ENCODE measurements around the gene FBXW5.
A peak's percentile ranks its signal among the peaks of the same experiment; 100 is the strongest.

FBXW5 gene

DNA sequence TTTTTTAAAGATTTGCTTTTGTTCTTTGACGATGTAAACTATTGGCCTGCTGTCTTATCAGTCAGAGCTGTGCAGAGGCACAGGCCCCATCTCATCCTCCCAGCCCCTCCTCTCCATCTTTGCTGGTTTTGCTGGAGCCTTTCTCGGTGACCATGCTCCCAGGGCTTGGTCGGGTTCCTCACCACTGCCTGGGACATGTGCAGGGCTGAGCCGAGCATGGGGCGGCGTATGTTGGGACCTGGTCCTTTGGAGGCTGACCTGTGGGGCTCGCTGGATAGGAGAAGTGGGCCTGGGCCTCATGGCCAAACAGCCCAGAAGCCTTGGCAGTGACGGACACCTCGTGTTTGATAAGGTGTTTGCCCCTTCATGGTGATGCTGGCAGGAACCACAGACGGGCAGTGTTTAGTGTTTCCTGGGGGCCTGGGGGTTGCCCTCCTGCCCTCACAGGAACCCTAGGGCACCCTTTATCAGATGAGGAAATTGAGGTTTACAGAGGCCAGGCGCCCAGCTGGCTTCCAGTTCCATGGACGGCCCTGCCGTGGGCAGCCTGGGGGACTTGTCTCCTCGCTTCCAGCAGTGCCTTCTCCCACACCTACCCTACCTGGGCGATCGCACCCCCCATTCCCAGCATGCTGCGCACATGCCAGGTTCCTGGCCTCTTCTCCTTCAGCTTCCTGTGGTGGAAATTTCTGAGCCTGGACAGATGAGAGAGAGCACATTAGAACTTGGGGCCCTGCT lies 30.7 kb downstream of the FBXW5 start:
- H3K4me3 ChIP-seq (ENCODE audit: low read depth, low read length): no peak overlapping the region
- TF ChIP-seq, protein P1, sequence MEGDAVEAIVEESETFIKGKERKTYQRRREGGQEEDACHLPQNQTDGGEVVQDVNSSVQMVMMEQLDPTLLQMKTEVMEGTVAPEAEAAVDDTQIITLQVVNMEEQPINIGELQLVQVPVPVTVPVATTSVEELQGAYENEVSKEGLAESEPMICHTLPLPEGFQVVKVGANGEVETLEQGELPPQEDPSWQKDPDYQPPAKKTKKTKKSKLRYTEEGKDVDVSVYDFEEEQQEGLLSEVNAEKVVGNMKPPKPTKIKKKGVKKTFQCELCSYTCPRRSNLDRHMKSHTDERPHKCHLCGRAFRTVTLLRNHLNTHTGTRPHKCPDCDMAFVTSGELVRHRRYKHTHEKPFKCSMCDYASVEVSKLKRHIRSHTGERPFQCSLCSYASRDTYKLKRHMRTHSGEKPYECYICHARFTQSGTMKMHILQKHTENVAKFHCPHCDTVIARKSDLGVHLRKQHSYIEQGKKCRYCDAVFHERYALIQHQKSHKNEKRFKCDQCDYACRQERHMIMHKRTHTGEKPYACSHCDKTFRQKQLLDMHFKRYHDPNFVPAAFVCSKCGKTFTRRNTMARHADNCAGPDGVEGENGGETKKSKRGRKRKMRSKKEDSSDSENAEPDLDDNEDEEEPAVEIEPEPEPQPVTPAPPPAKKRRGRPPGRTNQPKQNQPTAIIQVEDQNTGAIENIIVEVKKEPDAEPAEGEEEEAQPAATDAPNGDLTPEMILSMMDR (IDR thresholded peaks at IDR 0.05; ENCODE audit: low read depth, low read length): no peak
- no peak for DNase-seq
- H3K4me1 ChIP-seq: no peaks in the 10 kb centered on the region
- H3K27me3 ChIP-seq: no peaks in the 10 kb centered on the region
- H3K9me3 ChIP-seq: no peaks in the 10 kb centered on the region
- H3K36me3 ChIP-seq: peaks cover 55% of the 10 kb centered on the region

DNA sequence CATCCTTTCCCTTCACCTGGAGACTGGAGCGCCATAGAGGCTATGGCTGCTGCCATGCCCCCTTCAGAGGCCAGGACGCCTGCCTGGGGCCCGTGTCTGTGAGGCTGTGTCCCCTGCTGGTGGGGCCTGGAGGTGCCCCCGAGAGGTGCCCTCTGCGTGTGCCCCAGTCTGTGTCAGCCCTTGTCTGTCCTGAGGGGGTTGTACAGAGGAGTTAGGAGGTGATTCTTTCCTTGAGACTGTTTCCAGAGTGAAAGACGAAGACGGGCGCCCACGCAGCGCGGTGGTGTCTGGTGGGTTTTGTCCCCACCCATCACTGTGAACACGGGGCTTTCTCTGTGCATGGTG lies 33.7 kb downstream of the FBXW5 start:
- peaks cover 64% of the 10 kb centered on the region for H3K36me3 ChIP-seq

DNA sequence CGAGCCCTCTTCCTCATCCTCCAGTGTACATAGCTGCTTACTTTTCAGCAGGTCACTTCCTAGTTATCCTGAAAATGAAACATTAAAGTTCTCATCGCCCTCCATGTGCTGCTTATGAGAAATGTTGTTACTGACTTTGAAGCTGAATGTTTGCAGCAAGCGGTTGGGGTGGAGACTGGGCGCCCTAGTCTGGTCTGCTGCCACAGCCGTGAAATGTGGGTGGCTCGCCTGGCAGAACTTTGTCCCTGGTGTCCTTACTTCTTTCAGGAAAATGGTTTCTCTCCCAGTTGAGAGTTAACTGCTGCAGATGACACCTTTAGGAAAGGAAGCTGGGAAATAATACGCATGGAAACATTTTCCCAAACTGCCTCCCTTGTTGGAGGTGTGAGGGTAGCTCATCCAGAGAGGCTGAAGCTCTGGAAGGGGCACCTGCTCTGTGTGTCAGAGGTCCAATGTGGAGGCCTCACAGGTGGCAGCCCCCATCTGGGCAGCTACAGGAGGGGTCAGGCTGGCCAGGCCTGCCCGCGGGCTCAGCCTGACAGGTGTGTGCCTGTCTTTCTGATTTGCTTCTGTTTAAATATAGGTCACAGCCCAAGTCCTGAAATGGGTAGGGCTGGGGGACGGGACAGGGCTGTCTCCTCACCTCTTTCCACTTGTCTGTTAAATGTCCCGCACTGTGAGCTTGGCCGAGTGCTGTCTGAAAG lies 34.2 kb downstream of the FBXW5 start:
- Histone ChIP-seq H3K27me3 (no peaks in the 10 kb centered on the region), H3K4me1 (no peaks in the 10 kb centered on the region), H3K4me3 (ENCODE audit: low read depth, low read length) (no peak overlapping the region), H3K9me3 (no peaks in the 10 kb centered on the region), H3K36me3 (peaks cover 69% of the 10 kb centered on the region)
- TF ChIP-seq, protein P1 (IDR thresholded peaks at IDR 0.05; ENCODE audit: low read depth, low read length): no peak
- no peak for DNase-seq

More for the DNA sequence above, 33.7 kb downstream of the FBXW5 start:
- TF ChIP-seq, protein P1 (IDR thresholded peaks at IDR 0.05; ENCODE audit: low read depth, low read length): peak; percentile 21; the same call in 1 of the 2 replicates
- H3K27me3 ChIP-seq: no peaks in the 10 kb centered on the region
- H3K4me1 ChIP-seq: no peaks in the 10 kb centered on the region
- DNase-seq: no peak
- H3K4me3 ChIP-seq (ENCODE audit: low read depth, low read length): no peak overlapping the region
- no peaks in the 10 kb centered on the region for H3K9me3 ChIP-seq

DNA sequence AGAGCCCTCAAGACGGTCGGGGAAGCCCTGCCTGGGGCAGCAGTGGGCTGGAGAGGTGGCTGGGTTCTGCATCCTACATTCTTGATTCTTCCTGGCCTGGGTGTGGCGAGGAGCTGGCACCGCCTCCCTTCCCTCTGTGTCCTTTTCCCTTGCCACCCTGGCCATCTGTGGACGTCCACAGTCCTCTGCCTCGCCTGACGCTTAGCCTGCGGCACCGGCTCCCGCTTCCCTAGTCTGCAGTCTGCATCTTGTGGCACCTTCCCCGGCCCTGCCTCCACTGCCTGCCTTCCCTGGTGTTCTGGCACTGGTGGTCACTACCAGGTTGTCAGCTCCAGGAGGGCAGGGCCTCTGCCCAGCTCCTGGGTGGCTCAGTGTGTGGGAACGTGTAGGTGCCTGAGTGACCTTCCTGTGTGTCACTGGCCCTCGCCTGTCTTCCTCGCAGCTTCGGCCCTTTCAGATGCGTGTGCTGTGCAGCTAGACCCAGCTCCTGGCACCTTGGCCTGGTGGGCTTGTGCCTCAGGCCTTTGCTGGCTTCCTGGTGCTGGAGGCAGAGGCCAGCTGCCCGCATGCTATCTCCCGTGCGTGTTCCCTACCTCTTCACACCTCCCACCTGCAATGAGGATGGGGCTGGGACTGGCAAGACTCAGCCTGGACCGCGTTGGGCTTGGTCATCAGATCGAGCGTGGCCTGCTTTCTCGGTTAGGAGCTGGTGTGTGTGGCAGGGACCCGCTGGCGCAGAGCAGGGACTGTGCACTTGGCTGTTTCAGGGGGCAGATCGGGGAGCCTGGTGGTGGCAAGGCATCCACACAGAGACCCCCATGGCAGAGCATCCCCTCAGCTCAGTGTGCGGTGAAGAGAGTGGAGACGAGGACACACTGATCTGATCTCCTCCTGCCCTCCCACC lies 37.3 kb downstream of the FBXW5 start:
- Histone ChIP-seq H3K36me3 (peaks cover 75% of the 10 kb centered on the region), H3K4me3 (ENCODE audit: low read depth, low read length) (no peak overlapping the region), H3K4me1 (peaks cover 7% of the 10 kb centered on the region), H3K9me3 (no peaks in the 10 kb centered on the region), H3K27me3 (no peaks in the 10 kb centered on the region)
- DNase-seq: no peak
- TF ChIP-seq, protein P1 (IDR thresholded peaks at IDR 0.05; ENCODE audit: low read depth, low read length): no peak

DNA sequence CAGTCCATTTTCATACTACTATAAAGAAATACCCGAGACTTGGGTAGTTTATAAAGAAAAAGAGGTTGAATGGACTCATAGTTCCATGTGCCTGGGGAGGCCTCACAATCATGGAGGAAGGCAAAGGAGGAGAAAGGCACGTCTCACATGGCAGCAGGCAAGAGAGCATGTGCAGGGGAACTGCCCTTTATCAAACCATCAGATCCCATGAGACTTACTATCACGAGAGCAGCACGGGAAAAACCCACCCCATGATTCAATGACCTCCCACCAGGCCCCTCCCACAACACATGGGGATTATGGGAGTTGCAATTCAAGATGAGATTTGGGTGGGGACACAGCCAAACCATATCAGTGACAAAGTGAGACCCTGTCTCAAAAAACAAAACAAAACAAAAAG lies 38.3 kb downstream of the FBXW5 start:
- DNase-seq: no peak
- peaks cover 81% of the 10 kb centered on the region for H3K36me3 ChIP-seq
- peaks cover 13% of the 10 kb centered on the region for H3K4me1 ChIP-seq
- TF ChIP-seq, protein P1 (IDR thresholded peaks at IDR 0.05; ENCODE audit: low read depth, low read length): no peak
- H3K27me3 ChIP-seq: no peaks in the 10 kb centered on the region
- no peak overlapping the region for H3K4me3 ChIP-seq (ENCODE audit: low read depth, low read length)
- H3K9me3 ChIP-seq: no peaks in the 10 kb centered on the region

Data from BE2C (cell line).